Osteoblast (primary cell): Measurements from ENCODE around the gene LYRM9. TPM values are rescaled to one million over a fixed set of nuclear protein-coding genes. Genes with fewer than 3 reads are reported as not detected.

Source experiments
- DNase-seq: peaks from one replicate; pipeline ENCODE4 v3.0.0; 2011; ENCODE audit warnings: low spot score, mixed read lengths; ENCODE audit not compliant: insufficient read length; ENCODE audit errors: missing footprints
- H2AFZ ChIP-seq: 2 replicates; pipeline ENCODE4 v1.6.0; 2011; ENCODE audit warnings: mild to moderate bottlenecking, low read length
- H3K27ac ChIP-seq: 2 replicates; pipeline ENCODE4 v1.5.1; 2011; ENCODE audit warnings: mild to moderate bottlenecking, low read depth, low read length, moderate library complexity
- H3K27me3 ChIP-seq: 2 replicates; pipeline ENCODE4 v1.6.0; 2012; ENCODE audit warnings: mild to moderate bottlenecking, control low read depth, inconsistent platforms, low read length, moderate library complexity; ENCODE audit not compliant: insufficient read depth
- H3K36me3 ChIP-seq: 2 replicates; pipeline ENCODE4 v1.5.1; 2011; ENCODE audit warnings: mild to moderate bottlenecking, low read length, control low read depth, moderate library complexity; ENCODE audit not compliant: insufficient read depth
- H3K4me1 ChIP-seq: 2 replicates; pipeline ENCODE4 v1.5.1; 2011; ENCODE audit warnings: mild to moderate bottlenecking, low read length, control low read depth, moderate library complexity; ENCODE audit not compliant: insufficient read depth
- H3K4me2 ChIP-seq: 2 replicates; pipeline ENCODE4 v1.6.0; 2011; ENCODE audit warnings: mild to moderate bottlenecking, low read length; ENCODE audit not compliant: insufficient read depth
- H3K4me3 ChIP-seq: fragments of 200-600 bp; sonication (generic); 3 replicates; pipeline ENCODE4 v1.5.1; 2012; ENCODE audit warnings: mild to moderate bottlenecking, low read length, inconsistent platforms; ENCODE audit not compliant: insufficient read depth
- H3K79me2 ChIP-seq: 2 replicates; pipeline ENCODE4 v1.6.0; 2012; ENCODE audit warnings: mild to moderate bottlenecking, low read length, control low read depth, inconsistent platforms; ENCODE audit not compliant: insufficient read depth
- H3K9me3 ChIP-seq: 2 replicates; pipeline ENCODE4 v1.5.1; 2011; ENCODE audit warnings: low read depth, low read length, control low read depth
- H4K20me1 ChIP-seq: 2 replicates; pipeline ENCODE4 v1.6.0; 2012; ENCODE audit warnings: mild to moderate bottlenecking, low read length, control low read depth; ENCODE audit not compliant: insufficient read depth
- CTCF ChIP-seq: IDR thresholded peaks from 2 replicates; pipeline ENCODE4 v1.5.1; 2011; ENCODE audit warnings: mild to moderate bottlenecking, low read depth, low read length, moderate library complexity; ENCODE audit errors: extremely low read depth
- total RNA-seq: library from RNA; depleted of rRNA; stranded (reverse); fragments of >200 nt; gene quantifications from 2 replicates; pipeline ENCODE4 v1.2.3, GENCODE V29; 2012

Gene LYRM9
- total RNA-seq, 1 donor = 18.1 TPM

GRCh38 chr17:27855454-27855853 is 37.7 kb downstream of the LYRM9 start:
- H3K27me3 ChIP-seq = no peaks in the 10 kb centered on the region
- DNase-seq = no peak

GRCh38 chr17:27854163-27854562 is 39.0 kb downstream of the LYRM9 start:
- Histone ChIP-seq H3K27me3 (no peaks in the 10 kb centered on the region), H3K36me3 (no peaks in the 10 kb centered on the region), H3K79me2 (no peaks in the 10 kb centered on the region), H3K9me3 (no peaks in the 10 kb centered on the region), H3K27ac (no peak overlapping the region), H2AFZ (no peak overlapping the region), H4K20me1 (no peaks in the 10 kb centered on the region), H3K4me3 (no peak overlapping the region), H3K4me2 (no peak overlapping the region), H3K4me1 (no peaks in the 10 kb centered on the region)
- TF ChIP-seq CTCF = no peak
- DNase-seq = no peak

More at GRCh38 chr17:27855454-27855853, 37.7 kb downstream of the LYRM9 start:
- H3K4me3 ChIP-seq = no peak overlapping the region
- H3K4me1 ChIP-seq = no peaks in the 10 kb centered on the region
- H3K27ac ChIP-seq = no peak overlapping the region
- no peaks in the 10 kb centered on the region for H3K9me3 ChIP-seq
- no peaks in the 10 kb centered on the region for H3K36me3 ChIP-seq
- no peak for TF ChIP-seq CTCF
- H3K4me2 ChIP-seq = no peak overlapping the region
- H2AFZ ChIP-seq = no peak overlapping the region
- H3K79me2 ChIP-seq = no peaks in the 10 kb centered on the region
- H4K20me1 ChIP-seq = no peaks in the 10 kb centered on the region

- Histone ChIP-seq H3K36me3 (no peaks in the 10 kb centered on the region), H3K4me2 (no peak overlapping the region), H3K4me1 (no peaks in the 10 kb centered on the region), H3K9me3 (no peaks in the 10 kb centered on the region), H3K79me2 (no peaks in the 10 kb centered on the region), H3K27me3 (no peaks in the 10 kb centered on the region), H3K27ac (no peak overlapping the region), H3K4me3 (no peak overlapping the region), H4K20me1 (no peaks in the 10 kb centered on the region), H2AFZ (no peak overlapping the region)
- TF ChIP-seq CTCF = no peak
- no peak for DNase-seq
These were observed 40.1 kb downstream of the LYRM9 start for GRCh38 chr17:27853091-27853490.

- H3K4me1 ChIP-seq = no peaks in the 10 kb centered on the region
- H2AFZ ChIP-seq = no peak overlapping the region
- DNase-seq = no peak
- no peak for TF ChIP-seq CTCF
- H3K4me3 ChIP-seq = no peak overlapping the region
- no peaks in the 10 kb centered on the region for H3K36me3 ChIP-seq
- H3K4me2 ChIP-seq = no peak overlapping the region
- no peaks in the 10 kb centered on the region for H3K9me3 ChIP-seq
- no peaks in the 10 kb centered on the region for H4K20me1 ChIP-seq
- no peaks in the 10 kb centered on the region for H3K79me2 ChIP-seq
- no peak overlapping the region for H3K27ac ChIP-seq
- no peaks in the 10 kb centered on the region for H3K27me3 ChIP-seq
These were observed 43.5 kb downstream of the LYRM9 start for GRCh38 chr17:27849474-27850185.
